Esophagus muscularis mucosa (tissue), 3 donors: ENCODE data around the gene YPEL2.

Source experiments
- EP300 ChIP-seq: sonication (generic); formaldehyde crosslinking; IDR thresholded peaks from one replicate; pipeline ENCODE4 v1.6.1; 2017; ENCODE audit warnings: antibody characterized with exemption
- TF ChIP-seq, protein P1 (sequence below), 3 experiments: fragments of 200-600 bp in 2 of 3; fragments of 450-650 bp in 1 of 3; sonication (generic) in 2 of 3; IDR thresholded peaks; one replicate each; pipeline ENCODE4 v1.5.1; 2017 to 2019; ENCODE audit warnings: antibody characterized with exemption in 3 of 3, mild to moderate bottlenecking in 2 of 3, moderate library complexity in 1 of 3

DNA sequence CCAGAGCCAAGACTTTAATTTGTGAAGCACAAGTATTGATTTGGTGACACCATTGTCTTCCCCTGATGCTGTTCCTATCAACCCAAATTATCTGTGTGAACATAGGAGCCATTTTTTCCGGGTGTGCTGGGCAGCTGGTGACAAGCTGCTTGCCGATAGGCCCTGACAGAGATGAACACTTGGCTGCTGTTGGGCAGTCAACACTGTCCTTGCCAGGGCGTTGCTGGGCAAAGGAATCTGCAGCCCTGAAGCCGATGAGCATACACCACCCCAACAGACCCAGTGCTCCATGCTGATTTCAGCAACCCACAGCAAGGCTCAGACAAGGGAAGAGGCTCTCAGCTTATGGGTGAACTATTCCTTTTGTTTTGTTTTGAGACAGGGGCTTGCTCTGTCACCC is 105.4 kb downstream of the YPEL2 start:
- TF ChIP-seq EP300: no peak
- TF ChIP-seq, protein P1, sequence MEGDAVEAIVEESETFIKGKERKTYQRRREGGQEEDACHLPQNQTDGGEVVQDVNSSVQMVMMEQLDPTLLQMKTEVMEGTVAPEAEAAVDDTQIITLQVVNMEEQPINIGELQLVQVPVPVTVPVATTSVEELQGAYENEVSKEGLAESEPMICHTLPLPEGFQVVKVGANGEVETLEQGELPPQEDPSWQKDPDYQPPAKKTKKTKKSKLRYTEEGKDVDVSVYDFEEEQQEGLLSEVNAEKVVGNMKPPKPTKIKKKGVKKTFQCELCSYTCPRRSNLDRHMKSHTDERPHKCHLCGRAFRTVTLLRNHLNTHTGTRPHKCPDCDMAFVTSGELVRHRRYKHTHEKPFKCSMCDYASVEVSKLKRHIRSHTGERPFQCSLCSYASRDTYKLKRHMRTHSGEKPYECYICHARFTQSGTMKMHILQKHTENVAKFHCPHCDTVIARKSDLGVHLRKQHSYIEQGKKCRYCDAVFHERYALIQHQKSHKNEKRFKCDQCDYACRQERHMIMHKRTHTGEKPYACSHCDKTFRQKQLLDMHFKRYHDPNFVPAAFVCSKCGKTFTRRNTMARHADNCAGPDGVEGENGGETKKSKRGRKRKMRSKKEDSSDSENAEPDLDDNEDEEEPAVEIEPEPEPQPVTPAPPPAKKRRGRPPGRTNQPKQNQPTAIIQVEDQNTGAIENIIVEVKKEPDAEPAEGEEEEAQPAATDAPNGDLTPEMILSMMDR (IDR thresholded peaks at IDR 0.05): no peak
